ELR (cell line): ENCODE measurements around the gene TM9SF1.

Experiments
- DNase-seq: peaks from one replicate; pipeline ENCODE4 v3.0.0-alpha.2; 2015; ENCODE audit warnings: low read depth

TM9SF1 gene

DNA sequence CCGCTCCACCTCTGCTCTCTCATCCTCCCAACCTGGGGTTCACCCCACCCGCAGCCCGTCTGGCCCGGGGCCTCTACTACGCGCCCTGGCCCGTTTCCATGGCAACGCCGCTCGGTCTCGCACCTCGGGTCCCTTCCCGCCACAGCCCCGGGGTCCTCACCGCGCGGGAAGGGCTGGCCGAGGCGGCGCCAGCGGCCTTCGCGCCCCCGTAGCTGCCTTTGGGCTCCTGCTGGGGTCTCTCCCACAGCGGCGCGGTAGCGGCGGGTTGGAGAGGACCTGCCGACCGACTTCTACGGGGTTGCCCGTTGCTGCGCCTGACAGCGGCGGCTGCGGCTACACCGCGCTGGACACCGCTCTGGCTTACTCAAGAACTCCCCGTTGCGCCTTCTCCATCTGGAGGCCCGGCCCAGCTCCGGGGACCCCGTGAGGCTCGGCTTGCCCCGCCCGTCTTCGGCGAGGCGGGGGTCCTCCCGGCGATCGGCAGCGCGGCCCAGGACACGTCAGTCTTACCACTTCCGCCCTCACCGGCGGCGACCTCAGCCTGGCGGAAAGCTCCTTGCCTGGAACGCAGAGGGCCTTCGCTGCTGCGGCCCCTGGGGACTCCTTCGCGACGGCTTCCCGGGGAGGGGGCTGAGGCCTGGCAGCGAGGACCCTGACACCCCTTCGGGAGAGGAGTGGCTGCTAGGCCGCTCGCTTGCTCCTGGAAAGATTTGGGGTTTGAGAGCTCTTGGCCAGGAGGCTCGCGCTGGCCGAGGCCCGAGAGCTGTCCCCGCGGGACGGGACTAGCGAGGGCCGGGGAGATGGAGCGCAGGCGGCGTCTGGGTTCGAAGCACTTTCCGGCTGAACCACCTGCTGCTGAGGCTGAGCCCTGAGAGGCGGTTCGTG is at the start of gene TM9SF1:
TM9SF1 (minus strand) TSS at position 256 of the 885 bp plus-strand sequence. CDS start 422 bp downstream, outside the sequence.
- DNase-seq = peak; percentile 85

DNA sequence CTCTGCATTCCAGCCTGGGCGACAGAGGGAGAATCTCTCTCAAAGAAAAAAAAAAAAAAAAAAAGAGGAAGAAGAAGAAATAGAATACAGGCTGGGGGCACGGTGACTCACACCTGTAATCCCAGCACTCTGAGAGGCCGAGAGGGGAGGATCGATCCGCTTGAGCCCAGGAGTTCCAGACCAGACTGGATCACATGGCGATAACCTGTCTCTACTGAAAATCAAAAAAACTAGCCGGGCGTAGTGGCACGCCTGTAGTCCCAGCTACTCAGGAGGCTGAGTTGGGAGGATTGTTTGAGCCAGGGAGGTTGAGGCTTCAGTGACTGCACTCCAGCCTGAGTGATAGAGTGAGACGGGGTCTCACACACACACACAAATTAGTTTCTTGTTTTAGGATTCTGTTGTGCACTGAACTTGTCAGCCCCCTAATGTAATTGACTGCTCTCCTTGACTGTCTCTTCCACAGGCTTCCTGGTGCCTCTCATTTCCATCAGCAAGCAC is 48.1 kb upstream of the TM9SF1 start:
- peak; percentile 49 for DNase-seq

GRCh38 chr14:24241829-24242443 is 46.7 kb upstream of the TM9SF1 start:
- peak; percentile 95 for DNase-seq

- no peak for DNase-seq
These were observed 45.1 kb upstream of the TM9SF1 start for GRCh38 chr14:24240110-24240918.

DNA sequence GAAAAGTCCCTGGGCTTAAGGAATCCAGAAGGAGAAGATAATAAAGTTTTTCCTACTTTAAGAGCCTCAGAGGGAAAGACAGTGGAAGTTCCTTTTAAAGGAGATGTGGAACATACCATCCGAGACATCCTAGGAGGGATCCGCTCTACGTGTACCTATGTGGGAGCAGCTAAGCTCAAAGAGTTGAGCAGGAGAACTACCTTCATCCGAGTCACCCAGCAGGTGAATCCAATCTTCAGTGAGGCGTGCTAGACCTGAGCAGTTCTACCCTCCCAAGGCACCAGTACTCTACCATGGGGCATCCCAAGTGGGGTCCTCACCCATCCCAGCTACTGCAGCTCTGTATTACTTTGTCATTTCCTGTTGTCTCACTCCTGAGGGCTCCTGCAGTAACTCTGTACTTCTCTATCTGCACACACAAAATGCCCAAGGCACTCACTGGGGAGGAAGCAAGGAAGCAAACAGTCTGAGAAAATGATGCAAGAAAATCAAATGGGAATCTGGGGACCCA is 43.3 kb upstream of the TM9SF1 start:
- DNase-seq = peak; percentile 61

- DNase-seq = peak; percentile 36
These were observed 42.9 kb upstream of the TM9SF1 start for GRCh38 chr14:24238123-24238522.

GRCh38 chr14:24237463-24237955 is 42.3 kb upstream of the TM9SF1 start:
- peak; percentile 55 for DNase-seq

GRCh38 chr14:24236689-24237462 is 41.6 kb upstream of the TM9SF1 start:
- DNase-seq = no peak

DNA sequence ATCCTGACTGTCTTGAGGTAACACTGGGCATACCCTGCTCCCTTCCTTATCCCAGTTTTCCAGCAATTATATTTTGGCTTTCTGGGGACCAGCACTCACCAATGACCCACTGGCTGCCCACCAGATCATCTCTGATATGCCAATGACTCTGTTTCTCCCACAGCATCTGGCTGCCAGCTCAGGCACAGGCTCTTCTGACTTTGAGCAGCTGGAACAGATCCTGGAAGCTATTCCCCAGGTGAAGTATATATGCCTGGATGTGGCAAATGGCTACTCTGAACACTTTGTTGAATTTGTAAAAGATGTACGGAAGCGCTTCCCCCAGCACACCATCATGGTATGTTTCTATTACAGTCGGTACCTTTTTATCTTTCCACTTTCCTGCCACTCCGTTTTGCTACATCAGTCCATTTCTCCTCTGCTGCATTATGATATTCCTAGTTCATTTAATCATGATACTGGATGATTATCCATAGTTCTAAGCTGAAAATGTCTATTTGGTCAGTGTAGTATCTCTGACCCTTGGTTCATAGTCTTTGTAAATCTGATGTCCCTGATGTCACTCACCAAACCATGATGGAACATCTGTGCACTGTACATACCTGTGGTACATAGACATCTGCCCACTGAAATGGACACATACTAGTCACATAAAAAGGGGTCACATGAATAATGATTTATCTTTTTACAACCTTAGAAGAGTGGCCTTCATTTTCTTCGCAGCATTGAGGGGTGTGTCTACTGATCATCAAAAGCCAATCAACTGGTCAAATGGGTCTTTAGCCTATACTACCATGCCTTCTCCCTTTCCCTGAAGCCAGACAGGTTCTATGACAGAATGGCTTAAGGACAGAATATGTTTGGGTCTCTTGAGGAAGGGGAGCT is 40.8 kb upstream of the TM9SF1 start:
- no peak for DNase-seq

DNA sequence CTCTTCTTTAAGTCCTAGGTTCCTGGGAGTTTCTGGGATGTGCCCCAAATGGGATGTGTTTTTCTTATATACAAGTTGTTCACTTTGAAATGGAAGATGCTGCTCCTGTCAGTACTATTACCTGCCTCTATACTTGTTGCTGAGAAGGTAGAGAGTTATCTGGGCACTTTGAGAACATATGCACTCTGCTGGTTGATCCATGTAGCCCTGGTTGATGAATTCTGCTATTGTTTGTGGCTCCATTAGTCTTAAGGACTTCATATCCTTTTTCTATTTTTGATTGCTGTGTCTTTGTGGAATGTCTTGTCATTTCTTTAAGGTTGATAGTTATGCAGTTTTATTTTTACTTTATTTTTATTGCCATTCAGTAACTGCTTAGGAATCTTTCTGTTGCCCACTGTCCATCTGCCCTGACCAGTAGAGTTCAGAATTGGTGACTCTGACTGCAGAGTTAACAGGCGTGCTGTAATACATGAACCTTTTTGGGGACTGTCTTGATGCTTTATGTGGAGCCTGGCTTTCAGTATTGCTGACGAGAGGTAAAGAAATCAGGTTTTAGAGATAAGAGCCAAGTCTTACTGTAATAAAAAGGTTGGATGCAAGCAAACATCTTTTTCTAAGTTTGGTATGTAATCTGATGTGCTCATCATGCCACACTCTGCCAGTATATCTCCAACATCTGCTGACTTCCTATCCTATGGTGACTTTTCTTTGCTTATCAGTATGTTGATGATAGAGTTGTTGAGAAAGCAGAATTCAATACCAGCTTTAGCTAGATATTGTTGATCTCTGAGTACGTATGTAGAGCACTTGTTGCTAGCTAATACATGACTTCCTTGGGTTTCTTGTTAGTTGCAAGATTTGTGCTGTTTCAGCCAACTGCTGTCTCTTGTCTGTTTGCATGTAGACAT is 39.1 kb upstream of the TM9SF1 start:
- DNase-seq = no peak

GRCh38 chr14:24233538-24233866 is 38.3 kb upstream of the TM9SF1 start:
- no peak for DNase-seq

- DNase-seq = peak; percentile 39
These were observed 37.6 kb upstream of the TM9SF1 start, which contains the start of gene GMPR2 for GRCh38 chr14:24232645-24233537. Gene GMPR2, plus strand, starts transcription at chr14:24232929. Its CDS starts 325 bp downstream, at chr14:24233254.

DNA sequence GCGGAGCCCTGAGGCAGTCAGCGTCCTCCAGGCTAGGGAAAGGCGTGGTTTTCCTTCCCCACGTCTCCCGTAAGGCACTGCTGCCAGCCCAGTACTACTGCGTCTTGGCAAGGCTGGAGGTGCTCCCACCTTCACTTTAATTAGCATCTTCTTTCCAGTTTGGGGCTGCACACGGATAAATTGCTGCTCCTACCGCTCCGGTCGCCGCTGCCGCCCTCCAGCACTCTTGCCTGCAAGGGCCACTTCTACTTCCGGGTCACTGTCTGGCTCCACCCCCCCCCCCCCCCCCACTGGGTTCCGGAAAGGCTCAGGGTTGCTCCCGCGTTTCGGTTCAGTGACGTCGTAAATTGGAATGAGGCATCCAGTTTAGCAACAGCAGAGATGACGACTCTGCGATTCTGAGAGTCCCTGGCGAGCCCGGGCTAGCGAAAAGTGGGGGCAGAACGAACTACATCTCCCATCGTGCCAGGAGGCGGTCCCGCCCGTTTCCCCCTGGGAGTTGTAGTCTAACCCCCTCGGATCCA is 36.9 kb upstream of the TM9SF1 start, which contains the start of gene NEDD8:
NEDD8 (minus strand) TSS at position 247 of the 524 bp plus-strand sequence; CDS start at position 147, 100 bp downstream.
- DNase-seq = peak; percentile 97

GRCh38 chr14:24231263-24232120 is 36.3 kb upstream of the TM9SF1 start:
- peak; percentile 27 for DNase-seq

GRCh38 chr14:24228902-24229301 is 33.7 kb upstream of the TM9SF1 start:
- no peak for DNase-seq

DNA sequence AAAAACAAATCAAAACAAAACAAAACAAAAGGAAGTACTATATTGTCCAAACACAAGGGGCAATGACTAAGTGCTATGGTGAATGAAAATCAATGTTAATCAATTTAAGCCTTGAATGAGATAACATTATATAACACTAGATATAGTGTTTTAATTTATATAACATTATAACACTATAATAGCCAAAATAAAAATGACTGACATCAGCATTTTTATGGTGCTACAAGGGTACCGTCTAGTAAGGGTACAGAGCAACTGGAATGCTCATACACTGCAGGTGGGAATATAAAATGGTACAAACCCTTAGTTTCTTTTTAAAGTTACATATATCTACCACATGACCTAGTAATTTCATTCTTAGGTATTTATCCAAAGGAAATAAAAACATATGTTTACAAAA is 31.2 kb upstream of the TM9SF1 start:
- no peak for DNase-seq
